ENCODE results near the gene SVBP.
"Not testable (repeated sequence)": the region's sequence is repeated elsewhere in the genome, so short reads cannot be mapped to it uniquely, and the experiment has no call there.

The SVBP gene

DNA sequence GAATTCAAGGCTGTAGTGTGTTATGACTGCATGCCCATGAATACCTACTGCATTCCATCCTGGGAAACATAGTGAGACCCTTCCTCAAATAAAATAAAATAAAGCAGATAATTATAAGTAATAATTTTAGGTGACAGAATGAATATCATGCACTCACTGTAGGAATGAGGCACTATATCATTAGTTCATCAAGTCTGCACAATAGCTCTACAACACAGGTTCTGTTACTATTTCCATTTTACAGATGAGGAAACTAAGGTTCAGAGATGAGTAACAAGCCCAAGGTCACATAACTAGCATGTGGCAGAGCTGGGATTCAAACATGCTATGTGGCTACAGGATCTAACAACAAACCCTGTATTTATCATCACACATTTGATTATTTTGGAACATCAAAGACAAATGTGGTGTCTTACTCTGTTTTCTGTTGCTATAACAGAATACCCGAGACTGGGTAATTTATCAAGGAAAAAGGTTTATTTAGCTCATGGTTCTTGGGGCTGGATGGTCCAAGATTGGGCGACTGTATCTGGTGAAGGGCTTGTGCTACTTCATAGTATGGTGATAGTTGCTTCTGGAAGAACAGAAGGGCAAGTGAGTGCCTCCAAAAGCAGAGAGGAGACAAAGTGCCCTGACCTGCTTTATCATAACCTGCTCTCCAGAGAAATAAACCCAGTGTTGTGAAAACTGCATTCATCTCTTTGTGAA, 24.4 kb upstream of the SVBP start:
- DNase-seq (ENCODE audit: low read depth), result no peak

DNA sequence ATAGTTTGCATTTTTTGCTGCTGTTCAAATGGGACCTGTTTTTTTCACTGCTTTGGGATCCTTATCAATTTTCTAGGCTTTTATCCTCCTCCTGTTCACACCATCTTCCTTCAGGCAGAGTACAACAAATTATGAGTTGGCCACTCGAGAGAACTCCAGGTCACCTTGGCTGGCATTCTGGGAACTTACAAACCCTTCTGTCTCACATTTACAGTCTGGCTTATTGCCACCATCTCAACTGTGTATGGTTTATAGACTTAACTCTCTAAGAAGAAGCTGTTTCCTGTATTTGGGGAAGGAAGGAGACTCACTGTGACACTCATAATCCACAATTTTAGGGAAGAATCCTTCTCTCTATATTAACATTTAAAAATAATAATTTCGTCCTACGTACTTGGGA, 23.8 kb upstream of the SVBP start:
- no peak for DNase-seq (ENCODE audit: low read depth)

DNA sequence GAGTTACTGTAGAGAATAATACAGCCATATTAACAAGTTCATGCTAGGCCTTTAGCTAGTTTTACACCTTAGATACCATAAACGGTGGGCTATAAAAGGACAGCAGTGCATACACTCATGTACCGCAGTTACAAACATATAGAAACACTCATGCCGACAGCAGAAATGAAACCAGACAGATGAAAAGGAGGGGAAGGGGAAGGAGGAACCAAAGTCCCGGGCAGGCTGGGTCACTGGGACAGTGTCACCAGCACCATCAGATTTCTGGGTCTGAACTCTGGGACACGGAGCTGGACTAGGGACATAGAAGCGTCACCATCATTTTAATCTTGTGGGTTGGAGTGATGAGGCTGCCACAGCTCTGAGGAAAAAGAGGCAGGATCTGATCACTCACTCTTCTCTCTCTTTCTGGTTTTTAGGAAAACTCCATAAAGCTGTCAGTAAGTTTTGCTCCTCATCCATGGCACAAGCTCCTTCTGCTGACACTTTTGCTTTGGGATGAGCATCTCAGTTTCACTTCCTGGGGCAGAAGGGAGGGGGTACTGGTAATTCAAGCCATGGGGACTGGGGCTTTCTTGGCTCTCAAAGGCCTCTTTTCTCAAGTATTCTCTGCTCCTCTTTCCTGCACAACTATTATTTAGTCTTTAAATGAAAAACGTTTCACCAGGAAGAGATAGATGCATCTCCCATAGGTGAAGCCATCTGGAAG, 21.4 kb upstream of the SVBP start:
- no peak for DNase-seq (ENCODE audit: low read depth)

DNA sequence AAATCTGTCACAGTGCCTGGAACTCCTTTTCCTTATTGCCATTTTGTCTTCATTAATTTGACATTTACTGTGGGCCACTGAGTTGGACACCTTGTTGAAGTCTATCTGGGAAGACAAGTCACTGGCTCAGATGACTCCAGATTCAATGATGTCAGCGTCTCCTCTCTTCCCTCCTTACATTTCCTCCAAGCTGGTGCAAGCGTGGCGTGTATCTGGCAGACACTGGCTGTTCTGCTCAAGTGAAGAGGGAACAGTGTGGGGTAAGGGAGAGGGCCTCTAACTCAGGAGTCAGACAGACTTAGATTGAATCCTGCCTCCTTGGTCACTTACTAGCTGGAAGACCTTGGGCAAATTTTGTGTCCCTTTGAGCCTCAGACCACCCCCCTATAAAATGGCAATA, 20.5 kb upstream of the SVBP start:
- no peak for DNase-seq (ENCODE audit: low read depth)

DNA sequence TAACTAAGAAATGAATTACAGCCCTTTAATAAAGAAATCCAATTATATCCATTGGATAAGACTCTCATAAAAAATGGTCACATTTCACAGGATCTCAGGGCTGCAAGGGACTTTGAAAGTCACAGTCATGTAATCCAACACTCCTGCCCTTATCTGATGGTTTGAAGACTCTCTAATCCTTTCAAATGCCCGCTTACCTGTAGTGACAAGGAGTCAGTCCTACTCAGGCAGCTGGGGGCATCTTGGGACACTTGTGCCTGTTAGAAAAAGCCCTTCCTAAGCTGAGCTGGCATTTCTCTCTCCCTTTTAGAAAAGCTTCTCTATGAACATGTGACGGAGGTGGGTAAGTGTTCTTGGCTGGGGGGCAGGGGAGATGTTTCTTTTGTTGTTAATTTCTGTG, 18.2 kb upstream of the SVBP start:
- DNase-seq (ENCODE audit: low read depth), result no peak

DNA sequence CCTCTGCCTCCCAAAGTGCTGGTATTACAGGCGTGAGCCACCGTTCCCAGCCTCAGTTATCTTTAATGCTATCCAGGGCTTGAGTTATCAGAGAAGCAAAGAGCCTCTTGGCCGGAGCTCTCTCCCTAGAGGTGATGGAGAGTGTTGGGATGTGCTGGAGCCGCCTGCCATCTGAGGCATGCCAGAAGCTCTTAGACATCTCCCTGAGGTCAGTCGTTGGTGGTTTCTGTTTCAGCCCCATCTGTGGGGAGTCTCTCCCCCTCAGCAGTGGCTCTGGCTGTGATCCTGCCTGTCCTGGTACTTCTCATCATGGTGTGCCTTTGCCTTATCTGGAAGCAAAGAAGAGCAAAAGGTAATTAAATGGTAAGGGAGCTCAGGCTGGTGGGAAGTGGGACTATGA, 17.6 kb upstream of the SVBP start:
- DNase-seq (ENCODE audit: low read depth), result no peak

DNA sequence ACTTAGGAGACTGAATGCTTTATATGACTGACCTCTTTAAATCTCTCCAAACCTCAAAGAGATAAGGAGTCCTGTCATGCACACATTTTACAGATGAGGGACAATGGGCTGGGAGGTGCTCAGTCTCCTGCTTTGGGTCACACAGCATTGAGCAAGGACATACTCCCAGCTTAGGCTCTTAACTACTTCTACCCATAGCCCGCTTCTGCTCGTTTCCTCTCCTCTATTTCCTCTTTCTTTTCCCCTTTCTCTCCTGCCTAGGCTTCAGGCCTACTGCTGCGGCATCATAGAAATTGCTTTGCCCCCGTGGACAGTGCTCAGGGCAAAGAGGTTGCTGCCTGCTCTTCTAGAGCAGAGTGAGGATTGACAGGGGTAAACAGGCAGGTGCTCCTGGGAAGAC, 16.8 kb upstream of the SVBP start:
- no peak for DNase-seq (ENCODE audit: low read depth)

DNA sequence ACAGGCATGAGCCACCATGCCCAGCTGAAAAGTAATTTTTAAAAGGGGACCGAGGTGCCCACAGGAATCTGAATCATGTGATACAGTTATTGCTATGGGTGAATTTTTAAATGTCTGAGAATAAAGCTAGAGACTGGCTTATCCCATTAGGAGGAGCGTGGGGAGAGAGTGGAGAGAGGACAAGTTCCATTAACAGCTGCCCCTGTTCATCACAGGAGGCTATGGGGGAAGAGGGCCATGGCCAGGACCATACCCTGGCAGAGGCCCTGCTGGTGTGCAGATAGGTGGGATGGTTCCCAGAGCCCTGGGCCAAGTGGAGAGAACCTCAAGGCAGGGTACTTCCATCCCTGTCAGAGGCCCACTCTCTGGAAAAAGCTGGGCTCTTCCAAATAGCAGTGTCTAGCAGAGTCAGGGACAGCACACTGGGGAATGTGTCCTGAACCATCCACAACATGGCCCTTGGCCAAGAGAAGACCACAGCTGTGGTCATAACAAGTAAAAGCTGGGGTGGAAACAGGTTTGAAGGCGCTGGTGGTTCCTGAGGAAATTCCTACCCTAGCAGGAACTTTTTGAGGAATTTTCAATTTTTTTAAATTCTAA, 15.5 kb upstream of the SVBP start:
- DNase-seq (ENCODE audit: low read depth), result no peak

DNA sequence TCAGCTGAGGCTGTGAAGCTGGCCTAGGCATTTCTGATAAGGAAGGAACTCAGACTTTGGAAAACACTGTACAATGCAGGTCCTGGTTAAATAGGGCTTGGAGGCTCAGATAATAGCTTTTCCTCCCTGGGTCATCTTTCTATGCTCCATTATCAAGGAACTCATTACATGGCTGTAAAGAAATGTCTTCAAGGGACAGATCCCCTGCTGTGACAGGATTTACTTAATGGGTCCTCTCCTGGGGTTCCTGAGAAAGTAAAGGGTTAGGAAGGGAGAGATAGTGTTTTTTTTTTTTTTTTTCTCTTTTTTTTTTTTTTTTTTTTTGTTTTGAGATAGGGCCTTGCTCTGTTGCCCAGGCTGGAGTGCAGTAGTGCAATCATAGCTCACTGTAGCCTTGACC, 14.1 kb upstream of the SVBP start:
- no peak for DNase-seq (ENCODE audit: low read depth)

DNA sequence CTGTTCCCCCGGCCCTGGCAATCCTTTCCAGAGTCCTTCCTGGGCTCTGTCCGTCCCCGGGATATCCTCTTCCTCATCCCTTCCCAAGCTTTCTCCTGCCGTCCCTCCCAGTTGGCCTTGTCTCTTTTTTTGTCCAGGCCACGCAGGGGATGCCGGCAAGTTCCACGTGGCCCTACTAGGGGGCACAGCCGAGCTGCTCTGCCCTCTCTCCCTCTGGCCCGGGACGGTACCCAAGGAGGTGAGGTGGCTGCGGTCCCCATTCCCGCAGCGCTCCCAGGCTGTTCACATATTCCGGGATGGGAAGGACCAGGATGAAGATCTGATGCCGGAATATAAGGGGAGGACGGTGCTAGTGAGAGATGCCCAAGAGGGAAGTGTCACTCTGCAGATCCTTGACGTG, 13.4 kb upstream of the SVBP start:
- no peak for DNase-seq (ENCODE audit: low read depth)

DNA sequence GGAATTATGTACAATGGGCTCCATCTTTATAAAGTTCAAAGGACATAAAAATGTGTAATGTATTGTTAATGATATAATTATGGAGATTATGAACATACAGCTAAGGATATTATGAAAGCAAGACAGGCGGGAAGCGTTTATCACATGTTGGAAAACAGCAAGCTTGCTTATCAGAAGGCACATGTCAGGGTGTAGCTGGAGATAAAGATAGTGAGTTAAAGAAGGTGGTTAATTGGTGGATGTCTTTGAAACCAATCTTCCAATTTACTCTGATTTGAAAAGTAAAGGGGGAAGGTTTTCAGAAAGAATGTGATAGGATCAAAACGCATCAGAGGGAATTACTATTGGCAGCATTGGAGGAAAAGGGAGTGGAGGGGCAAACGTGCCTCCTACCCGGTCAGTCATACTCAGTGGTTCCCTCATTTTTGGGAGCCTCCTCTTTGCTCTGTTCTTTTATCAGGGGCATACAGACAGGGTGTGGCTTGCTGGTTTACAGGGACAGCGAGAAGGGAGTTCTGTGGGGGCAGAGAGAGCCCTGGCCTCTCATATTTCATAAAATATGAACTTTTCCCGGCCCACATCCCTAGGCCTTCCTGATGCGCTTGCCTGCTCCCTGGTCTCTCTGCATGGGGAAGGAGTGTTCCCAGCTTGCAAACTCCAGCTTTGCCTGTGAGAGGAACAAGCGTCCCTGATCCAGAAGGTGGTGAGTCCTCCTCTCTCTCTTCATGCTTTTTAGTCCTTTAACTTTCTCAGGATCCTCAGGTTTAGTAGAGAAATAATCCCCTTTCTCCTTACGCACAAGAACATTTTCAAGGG, 8.0 kb upstream of the SVBP start:
- DNase-seq (ENCODE audit: low read depth), result no peak

DNA sequence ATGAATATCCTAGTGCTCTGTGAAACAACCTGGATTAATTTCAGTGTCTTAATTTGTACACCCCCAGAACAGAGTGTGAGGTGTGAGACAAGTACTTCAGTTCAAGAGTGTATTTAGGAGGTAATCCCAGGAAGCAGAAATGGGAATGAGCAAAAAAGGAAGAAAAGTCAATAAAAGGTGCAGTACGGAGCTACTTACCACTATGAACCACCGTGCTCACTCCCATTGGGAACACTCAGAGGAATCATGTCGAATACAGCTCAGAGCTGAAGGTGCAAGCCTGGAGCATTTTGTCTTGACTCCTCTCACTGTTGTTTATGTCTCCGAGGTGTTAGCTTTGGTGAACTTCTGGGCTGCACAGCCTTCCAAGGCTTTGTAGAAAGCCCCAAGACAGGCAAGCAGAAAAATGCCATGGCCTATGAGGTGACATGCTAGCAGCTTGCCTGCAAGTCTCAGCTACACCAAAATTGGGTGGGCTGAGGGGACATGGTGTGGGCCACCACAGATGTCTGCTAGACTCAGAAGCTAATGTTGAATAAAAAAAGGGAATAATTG, 7.4 kb upstream of the SVBP start:
- no peak for DNase-seq (ENCODE audit: low read depth)

DNA sequence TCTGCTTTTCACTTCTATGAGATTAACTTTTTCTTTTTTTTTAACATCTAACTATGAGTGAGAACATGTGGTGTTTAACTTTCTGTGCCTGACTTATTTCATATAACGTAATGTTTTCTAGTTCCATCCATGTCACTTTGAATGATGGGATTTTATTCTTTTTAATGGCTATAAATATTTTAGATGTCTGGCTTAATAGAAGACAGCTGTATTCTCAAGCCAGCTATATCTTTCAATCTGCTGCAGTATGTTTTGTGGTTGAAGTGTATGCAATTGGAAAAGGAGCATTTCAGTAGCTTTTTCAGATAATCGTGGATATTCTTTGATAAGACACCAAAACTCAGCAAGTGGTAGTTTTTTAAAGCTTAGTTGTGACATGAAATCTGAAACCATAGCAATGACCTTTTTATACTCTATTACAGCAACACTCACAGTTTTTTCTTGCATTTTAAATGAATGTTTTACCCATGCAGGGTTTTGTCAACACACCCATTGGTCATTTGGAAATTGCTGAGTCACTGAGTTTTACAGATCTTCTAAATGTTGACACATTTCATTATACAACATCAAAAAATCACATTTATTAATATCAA, 5.7 kb upstream of the SVBP start:
- DNase-seq (ENCODE audit: low read depth), result no peak

DNA sequence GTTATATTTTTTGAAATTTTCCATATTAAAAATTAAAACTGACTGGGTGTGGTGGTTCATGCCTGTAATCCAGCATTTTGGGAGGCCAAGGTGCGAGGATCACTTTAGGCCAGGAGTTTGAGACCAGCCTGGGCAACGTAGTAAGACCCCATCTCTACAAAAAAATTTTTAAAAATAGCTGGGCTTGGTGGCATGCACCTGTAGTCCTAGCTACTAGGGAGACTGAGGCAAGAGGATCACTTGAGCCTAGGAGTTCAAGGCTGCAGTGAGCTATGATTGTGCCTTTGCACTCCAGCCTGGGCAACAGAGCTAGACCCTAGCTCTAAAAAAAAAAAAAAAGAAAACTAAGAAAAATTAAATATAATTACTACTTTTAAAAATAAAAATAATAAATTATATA, 4.5 kb upstream of the SVBP start:
- DNase-seq (ENCODE audit: low read depth), result no peak

DNA sequence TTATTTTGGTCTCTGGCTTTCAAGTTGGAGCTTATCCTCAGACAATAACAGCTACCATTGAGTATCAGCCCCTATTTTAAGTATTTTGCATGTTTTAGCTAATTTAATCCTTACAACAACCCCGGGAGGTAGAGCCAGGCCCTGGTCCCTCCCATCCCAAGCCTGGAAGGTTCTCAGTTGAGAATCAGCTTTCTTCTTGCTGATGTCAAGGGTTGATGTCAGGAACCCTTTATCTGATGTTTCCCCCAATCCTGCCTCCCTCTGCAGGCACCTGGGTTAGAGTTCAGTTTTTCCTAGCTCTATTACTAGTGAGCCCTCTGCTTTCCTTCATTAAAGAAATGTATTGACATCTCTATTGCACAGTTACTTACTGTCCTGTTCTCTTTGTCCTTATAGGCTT, 3.6 kb upstream of the SVBP start:
- no peak for DNase-seq (ENCODE audit: low read depth)

DNA sequence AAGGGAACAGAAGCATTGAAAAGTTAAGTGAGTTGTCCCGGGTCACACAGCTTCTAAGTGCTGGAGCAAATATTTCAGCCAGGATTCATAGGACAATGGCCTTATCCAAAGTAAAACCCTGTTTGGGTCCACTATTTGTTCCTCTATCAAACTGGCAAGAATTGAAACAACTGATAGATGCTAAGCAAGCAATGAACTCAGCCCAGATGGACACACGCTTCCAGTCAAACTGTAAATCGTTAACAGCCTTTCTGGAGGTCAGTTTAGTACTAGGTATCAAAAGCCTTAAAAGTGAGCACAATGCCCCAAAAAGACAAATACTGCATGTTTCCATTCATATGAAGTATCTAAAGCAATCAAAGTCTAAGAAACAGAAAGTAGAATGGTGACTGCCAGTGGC, 779 bp upstream of the SVBP start:
- no peak for DNase-seq (ENCODE audit: low read depth)

DNA sequence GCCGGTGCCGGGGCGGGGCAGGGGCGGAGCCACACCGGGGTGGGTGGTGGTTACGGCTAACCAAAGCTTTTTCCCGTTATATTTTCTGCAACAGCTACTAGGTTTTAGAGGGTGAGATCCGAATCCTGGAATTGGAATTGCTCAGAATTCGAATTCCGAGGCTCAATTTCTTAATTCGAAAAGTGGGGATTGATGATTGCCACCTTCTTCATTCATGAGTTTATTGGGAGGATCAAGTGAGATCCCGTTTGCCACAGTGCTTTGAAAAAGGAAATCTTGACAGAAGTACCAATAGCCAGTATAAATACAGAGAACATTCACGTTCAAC, 207 bp upstream of the SVBP start:
- DNase-seq (ENCODE audit: low read depth), result no peak

DNA sequence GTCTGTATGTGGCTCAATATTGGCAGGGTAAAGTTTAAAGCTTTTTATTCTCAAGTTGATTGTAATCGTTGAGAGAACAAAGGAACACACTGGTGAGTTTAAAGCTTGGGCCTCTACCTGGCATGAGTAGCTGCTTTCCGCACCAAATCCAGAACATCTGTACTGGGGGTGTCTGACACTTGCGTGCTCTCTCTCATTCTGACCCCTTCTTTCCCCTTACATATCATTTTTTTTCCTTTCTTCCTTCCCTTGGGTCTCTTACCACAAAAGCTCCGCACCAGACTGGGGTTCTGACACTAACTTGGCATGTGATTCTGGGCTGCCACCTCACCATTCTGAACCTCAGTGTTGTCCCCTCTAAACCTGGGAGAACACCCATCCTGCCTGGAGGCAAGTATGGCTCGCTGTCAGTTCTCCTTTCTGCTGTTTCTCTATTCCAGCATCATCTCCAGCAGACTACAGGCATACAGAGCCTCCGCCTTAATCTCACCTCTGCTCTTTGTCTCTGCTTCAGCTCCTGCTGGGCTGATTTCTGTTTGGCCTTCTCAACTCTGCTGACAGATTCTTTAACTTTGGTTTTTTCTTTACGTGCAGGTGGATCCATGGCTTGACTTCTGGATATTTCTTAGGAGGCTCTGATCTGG, 1.1 kb downstream of the SVBP start:
- no peak for DNase-seq (ENCODE audit: low read depth)

DNA sequence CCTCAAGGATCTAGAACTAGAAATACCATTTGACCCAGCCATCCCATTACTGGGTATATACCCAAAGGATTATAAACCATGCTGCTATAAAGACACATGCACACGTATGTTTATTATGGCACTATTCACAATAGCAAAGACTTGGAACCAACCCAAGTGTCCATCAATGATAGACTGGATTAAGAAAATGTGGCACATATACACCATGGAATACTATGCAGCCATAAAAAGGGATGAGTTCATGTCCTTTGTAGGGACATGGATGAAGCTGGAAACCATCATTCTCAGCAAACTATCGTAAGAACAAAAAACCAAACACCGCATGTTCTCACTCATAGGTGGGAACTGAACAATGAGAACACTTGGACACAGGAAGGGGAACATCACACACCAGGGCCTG, 2.4 kb downstream of the SVBP start:
- not testable (repeated sequence) for DNase-seq (ENCODE audit: low read depth)

DNA sequence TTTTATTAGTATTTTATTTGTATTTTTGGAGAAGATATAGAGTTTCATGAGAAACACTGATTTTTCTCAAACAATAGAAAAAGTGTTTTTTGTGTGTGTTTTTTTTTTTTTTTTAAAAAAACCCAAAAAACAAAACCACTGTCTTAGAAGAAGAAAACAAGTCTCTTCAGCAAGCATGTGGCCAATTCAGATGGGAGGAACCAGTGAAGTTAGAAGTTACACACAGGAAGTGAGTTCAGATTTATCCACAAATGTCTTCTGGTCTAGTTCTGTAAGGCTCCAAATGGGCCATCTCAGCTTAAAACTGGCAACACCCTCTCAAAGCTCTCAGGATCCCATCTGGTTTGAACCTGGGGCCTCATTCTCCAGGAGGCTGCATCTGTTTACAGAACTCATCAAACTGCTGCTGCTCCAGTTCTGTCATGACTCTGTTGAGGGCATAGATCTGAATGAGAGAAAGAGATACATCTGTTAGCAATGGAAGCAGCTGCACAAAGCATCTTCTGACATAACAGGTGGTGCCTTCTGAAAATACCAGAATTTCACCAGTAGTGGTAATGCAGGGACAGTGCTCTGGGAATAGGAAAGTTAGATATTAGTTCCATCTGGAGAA, 10.0 kb downstream of the SVBP start:
- no peak for DNase-seq (ENCODE audit: low read depth)

DNA sequence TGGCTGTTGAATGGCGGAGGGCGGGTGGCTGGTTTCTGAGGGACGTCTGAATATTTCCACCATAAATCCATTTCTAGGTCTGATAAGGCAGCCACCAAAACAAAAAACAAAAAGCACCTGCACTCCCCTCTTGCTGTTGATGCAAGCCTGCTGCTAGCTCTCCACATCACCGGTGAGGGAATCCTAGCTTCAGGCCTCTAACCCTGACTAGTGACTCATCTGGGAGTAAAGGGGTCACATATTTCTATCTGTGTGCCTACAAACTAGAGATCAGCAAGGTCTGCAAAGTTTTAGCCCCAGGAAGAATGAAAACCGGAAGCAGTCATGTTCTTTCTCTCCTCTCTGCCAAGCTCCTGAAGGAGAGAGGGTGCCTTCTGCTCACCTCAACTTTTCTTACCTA, 10.6 kb downstream of the SVBP start:
- no peak for DNase-seq (ENCODE audit: low read depth)

All from T follicular helper cell (primary cell).